ENCODE data around the gene SORL1. TPM values are rescaled to one million over a fixed set of nuclear protein-coding genes. Genes with fewer than 3 reads are reported as not detected.
A peak's percentile ranks its signal among the peaks of the same experiment; 100 is the strongest.

Gene SORL1
- total RNA-seq, 1 donor from 2014 or later = 13.8 TPM

GRCh38 chr11:121422675-121423074, 29.4 kb upstream of the SORL1 start:
- no peak for DNase-seq (ENCODE audit: low read depth, low spot score)
- H3K9me3 Mint-ChIP-seq = no peaks in the 10 kb centered on the region
- no peak overlapping the region for H3K27ac Mint-ChIP-seq (ENCODE audit: unreplicated experiment)
- H3K4me3 Mint-ChIP-seq = no peak overlapping the region
- peaks cover 12% of the 10 kb centered on the region for H3K27me3 Mint-ChIP-seq (ENCODE audit: low read depth)
- H3K36me3 Mint-ChIP-seq (ENCODE audit: low read depth) = peaks cover 2% of the 10 kb centered on the region
- H3K4me1 Mint-ChIP-seq = peaks cover 5% of the 10 kb centered on the region
- TF ChIP-seq CTCF (conservative IDR thresholded peaks at IDR 0.05) = no peak

GRCh38 chr11:121425828-121426227, 26.3 kb upstream of the SORL1 start:
- Mint-ChIP-seq H3K27ac (ENCODE audit: unreplicated experiment) (no peak overlapping the region), H3K36me3 (ENCODE audit: low read depth) (peaks cover 2% of the 10 kb centered on the region), H3K9me3 (no peaks in the 10 kb centered on the region), H3K27me3 (ENCODE audit: low read depth) (peaks cover 15% of the 10 kb centered on the region), H3K4me1 (peaks cover 5% of the 10 kb centered on the region), H3K4me3 (no peak overlapping the region)
- no peak for DNase-seq (ENCODE audit: low read depth, low spot score)
- TF ChIP-seq CTCF (conservative IDR thresholded peaks at IDR 0.05) = no peak

GRCh38 chr11:121426476-121427399, 25.4 kb upstream of the SORL1 start:
- Mint-ChIP-seq H3K27me3 (ENCODE audit: low read depth) (peaks cover 15% of the 10 kb centered on the region), H3K27ac (ENCODE audit: unreplicated experiment) (no peak overlapping the region)

GRCh38 chr11:121427400-121427744, 24.7 kb upstream of the SORL1 start:
- H3K27me3 Mint-ChIP-seq (ENCODE audit: low read depth) = peaks cover 15% of the 10 kb centered on the region
- DNase-seq (ENCODE audit: low read depth, low spot score) = no peak
- peaks cover 2% of the 10 kb centered on the region for H3K36me3 Mint-ChIP-seq (ENCODE audit: low read depth)
- peak; percentile 4 for TF ChIP-seq CTCF (conservative IDR thresholded peaks at IDR 0.05)
- no peaks in the 10 kb centered on the region for H3K9me3 Mint-ChIP-seq
- H3K4me3 Mint-ChIP-seq = no peak overlapping the region
- no peak overlapping the region for H3K27ac Mint-ChIP-seq (ENCODE audit: unreplicated experiment)
- H3K4me1 Mint-ChIP-seq = peaks cover 5% of the 10 kb centered on the region

More at GRCh38 chr11:121426476-121427399, 25.4 kb upstream of the SORL1 start:
- H3K9me3 Mint-ChIP-seq = no peaks in the 10 kb centered on the region
- peaks cover 2% of the 10 kb centered on the region for H3K36me3 Mint-ChIP-seq (ENCODE audit: low read depth)
- H3K4me3 Mint-ChIP-seq = peak overlapping the region; percentile 72
- TF ChIP-seq CTCF (conservative IDR thresholded peaks at IDR 0.05) = peak; percentile 22
- peak; percentile 26 for DNase-seq (ENCODE audit: low read depth, low spot score)
- peaks cover 5% of the 10 kb centered on the region for H3K4me1 Mint-ChIP-seq

GRCh38 chr11:121429556-121429955, 22.6 kb upstream of the SORL1 start:
- H3K27me3 Mint-ChIP-seq (ENCODE audit: low read depth) = peaks cover 15% of the 10 kb centered on the region
- H3K27ac Mint-ChIP-seq (ENCODE audit: unreplicated experiment) = no peak overlapping the region
- H3K4me1 Mint-ChIP-seq = peaks cover 5% of the 10 kb centered on the region
- DNase-seq (ENCODE audit: low read depth, low spot score) = no peak
- no peak overlapping the region for H3K4me3 Mint-ChIP-seq
- TF ChIP-seq CTCF (conservative IDR thresholded peaks at IDR 0.05) = no peak
- peaks cover under 1% of the 10 kb centered on the region for H3K36me3 Mint-ChIP-seq (ENCODE audit: low read depth)
- H3K9me3 Mint-ChIP-seq = no peaks in the 10 kb centered on the region

Data from neural crest cell (in vitro differentiated cells).